H9 (cell line): ENCODE results near the gene JAML. TPM values are rescaled to one million over a fixed set of nuclear protein-coding genes. Genes with fewer than 3 reads are reported as not detected.

Experiments used
- DNase-seq: peaks from one replicate; pipeline ENCODE4 v3.0.0-alpha.2; 2017
- H2AFZ ChIP-seq: one replicate; pipeline ENCODE4 v1.6.1; 2013; ENCODE audit warnings: mild to moderate bottlenecking, low read length, control low read depth, moderate library complexity
- H2AK5ac ChIP-seq: 2 replicates; pipeline ENCODE4 v1.6.1; 2013; ENCODE audit warnings: low read length, control low read depth, mixed read lengths; ENCODE audit not compliant: insufficient read length
- H2BK120ac ChIP-seq: one replicate; pipeline ENCODE4 v1.6.1; 2013; ENCODE audit warnings: low read depth, mild to moderate bottlenecking, low read length, control low read depth, inconsistent platforms; ENCODE audit not compliant: poor library complexity, severe bottlenecking
- H2BK12ac ChIP-seq: 2 replicates; pipeline ENCODE4 v1.6.1; 2013; ENCODE audit warnings: low read length, control low read depth, mixed read lengths, low read depth; ENCODE audit not compliant: insufficient read length
- H2BK15ac ChIP-seq: 2 replicates; pipeline ENCODE4 v1.6.1; 2013; ENCODE audit warnings: low read depth, low read length, control low read depth
- H2BK20ac ChIP-seq: one replicate; pipeline ENCODE4 v1.6.1; 2013; ENCODE audit warnings: low read depth, mild to moderate bottlenecking, low read length, control low read depth, inconsistent platforms; ENCODE audit not compliant: poor library complexity, severe bottlenecking
- H2BK5ac ChIP-seq: 2 replicates; pipeline ENCODE4 v1.6.1; 2013; ENCODE audit warnings: low read length, control low read depth, mixed read lengths; ENCODE audit not compliant: insufficient read length
- H3K14ac ChIP-seq: 2 replicates; pipeline ENCODE4 v1.6.1; 2013; ENCODE audit warnings: low read length, control low read depth; ENCODE audit not compliant: insufficient read depth
- H3K18ac ChIP-seq: 2 replicates; pipeline ENCODE4 v1.6.1; 2013; ENCODE audit warnings: low read depth, mild to moderate bottlenecking, mixed read lengths, low read length, control low read depth; ENCODE audit not compliant: insufficient read length
- H3K23ac ChIP-seq: 2 replicates; pipeline ENCODE4 v1.6.1; 2013; ENCODE audit warnings: low read length, control low read depth, mixed read lengths, low read depth; ENCODE audit not compliant: insufficient read length
- H3K23me2 ChIP-seq: 2 replicates; pipeline ENCODE4 v1.6.1; 2013; ENCODE audit warnings: low read depth, mild to moderate bottlenecking, mixed read lengths, low read length, control low read depth; ENCODE audit not compliant: insufficient read length, poor library complexity, severe bottlenecking
- H3K27ac ChIP-seq: 2 replicates; pipeline ENCODE4 v1.5.1; 2013; ENCODE audit warnings: low read length, control low read depth, mixed read lengths, low read depth; ENCODE audit not compliant: insufficient read length
- H3K27me3 ChIP-seq: 2 replicates; pipeline ENCODE4 v1.6.1; 2013; ENCODE audit warnings: low read length, control low read depth, inconsistent platforms; ENCODE audit not compliant: insufficient read depth
- H3K4ac ChIP-seq: 2 replicates; pipeline ENCODE4 v1.6.1; 2013; ENCODE audit warnings: low read depth, mild to moderate bottlenecking, control low read depth, inconsistent platforms, low read length, moderate library complexity
- H3K4me1 ChIP-seq: 2 replicates; pipeline ENCODE4 v1.6.1; 2013; ENCODE audit warnings: low read length, control low read depth, inconsistent platforms; ENCODE audit not compliant: insufficient read depth
- H3K4me2 ChIP-seq: 2 replicates; pipeline ENCODE4 v1.6.1; 2013; ENCODE audit warnings: low read length, control low read depth, mixed read lengths; ENCODE audit not compliant: insufficient read length, insufficient read depth
- H3K56ac ChIP-seq: 2 replicates; pipeline ENCODE4 v1.6.1; 2013; ENCODE audit warnings: low read depth, mild to moderate bottlenecking, mixed read lengths, low read length, control low read depth; ENCODE audit not compliant: insufficient read length
- H3K79me1 ChIP-seq: 2 replicates; pipeline ENCODE4 v1.6.1; 2013; ENCODE audit warnings: low read depth, mild to moderate bottlenecking, moderate library complexity, low read length, control low read depth, inconsistent platforms; ENCODE audit not compliant: insufficient read depth, poor library complexity, severe bottlenecking
- H3K79me2 ChIP-seq: 2 replicates; pipeline ENCODE4 v1.6.1; 2013; ENCODE audit warnings: low read length, control low read depth, inconsistent platforms; ENCODE audit not compliant: insufficient read depth
- H3K9ac ChIP-seq: 2 replicates; pipeline ENCODE4 v1.6.1; 2013; ENCODE audit warnings: low read length, control low read depth, mixed read lengths; ENCODE audit not compliant: insufficient read length; ENCODE audit errors: extremely low read depth
- H3K9me3 ChIP-seq: one replicate; pipeline ENCODE4 v1.6.1; 2013; ENCODE audit warnings: low read depth, low read length, inconsistent platforms; ENCODE audit not compliant: control insufficient read depth
- H3T11ph ChIP-seq: one replicate; pipeline ENCODE4 v1.6.1; 2013; ENCODE audit warnings: mild to moderate bottlenecking, low read length, control low read depth, inconsistent platforms
- H4K20me1 ChIP-seq: one replicate; pipeline ENCODE4 v1.6.1; 2013; ENCODE audit not compliant: control insufficient read depth, insufficient read length, insufficient read depth
- H4K5ac ChIP-seq: 2 replicates; pipeline ENCODE4 v1.6.1; 2013; ENCODE audit warnings: low read depth, mild to moderate bottlenecking, mixed read lengths, low read length, control low read depth; ENCODE audit not compliant: insufficient read length
- H4K8ac ChIP-seq: replicated peaks from 2 replicates; pipeline ENCODE4 v1.6.1; 2013; ENCODE audit warnings: low read length, control low read depth, mixed read lengths, low read depth; ENCODE audit not compliant: insufficient read length
- H4K91ac ChIP-seq: 2 replicates; pipeline ENCODE4 v1.6.1; 2013; ENCODE audit warnings: low read depth, mild to moderate bottlenecking, moderate library complexity, mixed read lengths, low read length, control low read depth; ENCODE audit not compliant: insufficient read length
- H3K27ac Mint-ChIP-seq, 3 experiments: 2 replicates in 2 of 3; 3 replicates in 1 of 3; pipeline ENCODE4 v1.8.0; 2020 to 2021; ENCODE audit warnings: mixed read lengths in 3 of 3, mild to moderate bottlenecking in 1 of 3, moderate library complexity in 1 of 3
- H3K27me3 Mint-ChIP-seq: 2 replicates; pipeline ENCODE4 v1.8.0; 2021; ENCODE audit warnings: low read depth, mild to moderate bottlenecking, moderate library complexity, mixed read lengths
- H3K36me3 Mint-ChIP-seq, 3 experiments: 2 replicates in 2 of 3; 3 replicates in 1 of 3; pipeline ENCODE4 v1.8.0; 2020 to 2021; ENCODE audit warnings: low read depth in 3 of 3, mixed read lengths in 3 of 3; ENCODE audit not compliant: insufficient read depth in 1 of 3
- H3K4me1 Mint-ChIP-seq, 2 experiments: 2 replicates each; pipeline ENCODE4 v1.8.0; 2020; ENCODE audit warnings: mixed read lengths in 2 of 2
- H3K4me3 Mint-ChIP-seq, 2 experiments: 2 replicates in 1 of 2; 3 replicates in 1 of 2; pipeline ENCODE4 v1.8.0; 2020 to 2021; ENCODE audit warnings: mild to moderate bottlenecking in 2 of 2, mixed read lengths in 2 of 2, moderate library complexity in 1 of 2
- H3K9me3 Mint-ChIP-seq, 2 experiments: 2 replicates in 1 of 2; 3 replicates in 1 of 2; pipeline ENCODE4 v1.8.0; 2020; ENCODE audit warnings: mild to moderate bottlenecking in 2 of 2, mixed read lengths in 2 of 2, moderate library complexity in 1 of 2
- WGBS: extraction: QIAGEN DNeasy Blood & Tissue Kit; methylation state at CpG from one replicate; pipeline ENCODE4 v1.1.7; 2013; ENCODE audit warnings: missing lambda C conversion rate, low lambda C conversion rate, mixed read lengths; ENCODE audit not compliant: insufficient read length; ENCODE audit errors: extremely low coverage; 5-methylcytosine and 5-hydroxymethylcytosine counted together
- total RNA-seq: library from RNA; stranded (reverse); gene quantifications from 2 replicates; pipeline ENCODE4 v1.2.1, GENCODE V29; 2021
- TF ChIP-seq, protein P1 (sequence below): fragments of 200-600 bp; sonication (generic); conservative IDR thresholded peaks from 3 replicates; pipeline ENCODE4 v1.8.0; 2021; ENCODE audit warnings: antibody characterized with exemption, mild to moderate bottlenecking

The JAML gene
- total RNA-seq, 1 experiment from 2014 or later, result 0.48 TPM

DNA sequence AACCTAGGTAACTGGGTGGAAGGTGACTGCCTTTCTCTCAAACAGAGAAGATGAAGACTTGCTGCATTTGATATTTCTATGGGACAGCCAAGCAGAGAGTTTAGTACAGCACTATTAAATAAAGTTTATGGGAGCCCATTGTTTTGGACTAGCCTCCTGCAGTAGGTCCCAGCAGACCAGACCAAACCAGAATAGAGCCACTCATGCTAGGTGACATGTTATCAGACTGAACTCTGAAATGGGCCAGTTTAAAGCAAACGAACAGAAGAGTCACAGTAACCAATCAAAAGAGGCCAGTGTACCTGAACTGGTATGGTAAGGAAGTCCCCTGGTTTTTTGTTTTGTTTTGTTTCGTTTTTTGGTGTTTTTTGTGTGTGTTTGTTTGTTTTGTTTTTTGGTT is 47.2 kb upstream of the JAML start:
- Mint-ChIP-seq H3K4me1 (peaks cover 4 to 7% of the 10 kb centered on the region in 2 experiments), H3K27me3 (peaks cover 56% of the 10 kb centered on the region), H3K36me3 (no peaks in the 10 kb centered on the region), H3K27ac (no peak overlapping the region), H3K4me3 (no peak overlapping the region), H3K9me3 (no peaks in the 10 kb centered on the region)
- H4K8ac ChIP-seq, result no peak overlapping the region
- H3K14ac ChIP-seq, result no peak overlapping the region
- H2AK5ac ChIP-seq, result no peak overlapping the region
- H2BK120ac ChIP-seq, result no peak overlapping the region
- no peak overlapping the region for H2BK15ac ChIP-seq
- no peak overlapping the region for H4K91ac ChIP-seq
- no peaks in the 10 kb centered on the region for H3K79me1 ChIP-seq
- no CpG with 5 or more reads among the region's 2 CpGs for WGBS
- no peaks in the 10 kb centered on the region for H3K4me1 ChIP-seq
- H2BK20ac ChIP-seq, result no peak overlapping the region
- no peak overlapping the region for H2BK12ac ChIP-seq
- no peaks in the 10 kb centered on the region for H4K20me1 ChIP-seq
- no peaks in the 10 kb centered on the region for H3K23me2 ChIP-seq
- no peaks in the 10 kb centered on the region for H3K27me3 ChIP-seq
- no peak overlapping the region for H2AFZ ChIP-seq
- TF ChIP-seq, protein P1, sequence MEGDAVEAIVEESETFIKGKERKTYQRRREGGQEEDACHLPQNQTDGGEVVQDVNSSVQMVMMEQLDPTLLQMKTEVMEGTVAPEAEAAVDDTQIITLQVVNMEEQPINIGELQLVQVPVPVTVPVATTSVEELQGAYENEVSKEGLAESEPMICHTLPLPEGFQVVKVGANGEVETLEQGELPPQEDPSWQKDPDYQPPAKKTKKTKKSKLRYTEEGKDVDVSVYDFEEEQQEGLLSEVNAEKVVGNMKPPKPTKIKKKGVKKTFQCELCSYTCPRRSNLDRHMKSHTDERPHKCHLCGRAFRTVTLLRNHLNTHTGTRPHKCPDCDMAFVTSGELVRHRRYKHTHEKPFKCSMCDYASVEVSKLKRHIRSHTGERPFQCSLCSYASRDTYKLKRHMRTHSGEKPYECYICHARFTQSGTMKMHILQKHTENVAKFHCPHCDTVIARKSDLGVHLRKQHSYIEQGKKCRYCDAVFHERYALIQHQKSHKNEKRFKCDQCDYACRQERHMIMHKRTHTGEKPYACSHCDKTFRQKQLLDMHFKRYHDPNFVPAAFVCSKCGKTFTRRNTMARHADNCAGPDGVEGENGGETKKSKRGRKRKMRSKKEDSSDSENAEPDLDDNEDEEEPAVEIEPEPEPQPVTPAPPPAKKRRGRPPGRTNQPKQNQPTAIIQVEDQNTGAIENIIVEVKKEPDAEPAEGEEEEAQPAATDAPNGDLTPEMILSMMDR, result no peak
- H3K4me2 ChIP-seq, result no peak overlapping the region
- no peaks in the 10 kb centered on the region for H3K9me3 ChIP-seq
- no peaks in the 10 kb centered on the region for H3K79me2 ChIP-seq
- H3K18ac ChIP-seq, result no peak overlapping the region
- no peak overlapping the region for H2BK5ac ChIP-seq
- H3K56ac ChIP-seq, result no peak overlapping the region
- no peak overlapping the region for H3K4ac ChIP-seq
- DNase-seq, result no peak
- no peak overlapping the region for H3K23ac ChIP-seq
- H3K9ac ChIP-seq, result no peak overlapping the region
- no peak overlapping the region for H3K27ac ChIP-seq
- no peak overlapping the region for H4K5ac ChIP-seq
- H3T11ph ChIP-seq, result no peak overlapping the region
